K562 (cell line): Measurements from ENCODE around the gene ZDHHC3.

Experiments used
- CREB1 ChIP-seq, 2 experiments: sonication (generic) in 1 of 2; formaldehyde crosslinking in 1 of 2; IDR thresholded peaks; 2 replicates each; pipeline versions ENCODE4 v1.6.1 to v1.8.0; 2012 to 2022; ENCODE audit warnings: inconsistent platforms in 1 of 2, mild to moderate bottlenecking in 1 of 2, missing genetic modification reagents in 1 of 2, moderate library complexity in 1 of 2
- FOXK2 ChIP-seq, 2 experiments: fragments of 450-650 bp; IDR thresholded peaks in 1 of 2; conservative IDR thresholded peaks in 1 of 2; 2 replicates each; pipeline ENCODE4 v1.6.1; 2016; ENCODE audit warnings: low read depth in 2 of 2, mild to moderate bottlenecking in 1 of 2
- HSF4 ChIP-seq: fragments of 250-450 bp; sonication (Bioruptor Pico); IDR thresholded peaks from 2 replicates; pipeline ENCODE4 v2.1.2; 2022; ENCODE audit warnings: mild to moderate bottlenecking, moderate library complexity, borderline replicate concordance
- MCM2 ChIP-seq: fragments of 450-650 bp; IDR thresholded peaks from 2 replicates; pipeline ENCODE4 v1.6.1; 2017; ENCODE audit warnings: low read depth, mild to moderate bottlenecking
- POLR2A ChIP-seq: fragments of 450-650 bp; conservative IDR thresholded peaks from 2 replicates; pipeline ENCODE4 v1.6.1; 2016
- SRSF1 ChIP-seq: fragments of 200-400 bp; formaldehyde crosslinking; IDR thresholded peaks from 2 replicates; pipeline ENCODE4 v1.6.1; 2017; ENCODE audit warnings: mild to moderate bottlenecking, low read depth, low read length, moderate library complexity
- ZBED1 ChIP-seq: IDR thresholded peaks from 2 replicates; pipeline ENCODE4 v1.6.1; 2014

GRCh38 chr3:44913868-44914468, 62.0 kb downstream of the ZDHHC3 start:
- TF ChIP-seq MCM2 (no peak), HSF4 (CRISPR knock-in tag) (no peak), SRSF1 (no peak), FOXK2 (conservative IDR thresholded peaks at IDR 0.05 in 1 of 2, IDR thresholded peaks at IDR 0.05 in 1 of 2; ENCODE audit: low read depth in 2 of 2) (no peak), POLR2A (no peak), ZBED1 (no peak), CREB1 (IDR thresholded peaks at IDR 0.05) (no peak), CREB1 (CRISPR knock-in tag; IDR thresholded peaks at IDR 0.05) (no peak)
